Neuronal stem cell (in vitro differentiated cells): ENCODE data around the gene ANTXR1. TPM values are rescaled to one million over a fixed set of nuclear protein-coding genes. Genes with fewer than 3 reads are reported as not detected.

Source experiments
- DNase-seq: peaks from one replicate; pipeline ENCODE4 v3.0.0-alpha.2; 2013; ENCODE audit warnings: low spot score
- H2AFZ ChIP-seq: one replicate; pipeline ENCODE4 v1.6.1; 2013; ENCODE audit warnings: mild to moderate bottlenecking, low read length, inconsistent platforms
- H2AK5ac ChIP-seq: 2 replicates; pipeline ENCODE4 v1.6.1; 2013; ENCODE audit warnings: low read depth, mild to moderate bottlenecking, inconsistent platforms, low read length, moderate library complexity, mixed read lengths
- H2BK120ac ChIP-seq: 2 replicates; pipeline ENCODE4 v1.6.1; 2013; ENCODE audit warnings: low read depth, mild to moderate bottlenecking, inconsistent platforms, low read length, moderate library complexity, mixed read lengths
- H2BK12ac ChIP-seq: one replicate; pipeline ENCODE4 v1.6.1; 2013; ENCODE audit warnings: low read length, inconsistent platforms
- H2BK15ac ChIP-seq: 2 replicates; pipeline ENCODE4 v1.6.1; 2013; ENCODE audit warnings: mild to moderate bottlenecking, low read length, inconsistent platforms, mixed read lengths
- H2BK5ac ChIP-seq: one replicate; pipeline ENCODE4 v1.6.1; 2013; ENCODE audit warnings: inconsistent platforms, mild to moderate bottlenecking, low read length, moderate library complexity
- H3K14ac ChIP-seq: one replicate; pipeline ENCODE4 v1.6.1; 2013; ENCODE audit warnings: low read length, inconsistent platforms
- H3K18ac ChIP-seq: 2 replicates; pipeline ENCODE4 v1.6.1; 2013; ENCODE audit warnings: low read length, inconsistent platforms
- H3K23ac ChIP-seq: 2 replicates; pipeline ENCODE4 v1.6.1; 2013; ENCODE audit warnings: low read depth, mild to moderate bottlenecking, mixed read lengths, low read length, inconsistent platforms; ENCODE audit not compliant: poor library complexity
- H3K27ac ChIP-seq: replicated peaks from 3 replicates; pipeline ENCODE4 v1.5.1; 2013; ENCODE audit warnings: low read length, inconsistent platforms
- H3K27me3 ChIP-seq, 3 experiments: 2 replicates each; pipeline ENCODE4 v1.6.1; 2013; ENCODE audit warnings: low read length in 3 of 3, mild to moderate bottlenecking in 2 of 3, inconsistent platforms in 1 of 3, low read depth in 1 of 3, mixed read lengths in 1 of 3, moderate library complexity in 1 of 3; ENCODE audit not compliant: control insufficient read depth in 3 of 3, insufficient read depth in 3 of 3
- H3K36me3 ChIP-seq, 2 donors: replicated peaks in 1 of 2; 2 replicates each; pipeline ENCODE4 v1.6.1; 2013; ENCODE audit warnings: low read length in 2 of 2; ENCODE audit not compliant: control insufficient read depth in 2 of 2, insufficient read depth in 2 of 2
- H3K4ac ChIP-seq: 2 replicates; pipeline ENCODE4 v1.6.1; 2013; ENCODE audit warnings: inconsistent platforms, mild to moderate bottlenecking, low read length, moderate library complexity
- H3K4me1 ChIP-seq, 2 donors: 1 replicate in 1 of 2; 2 replicates in 1 of 2; pipeline ENCODE4 v1.6.1; 2013; ENCODE audit warnings: low read length in 2 of 2, low read depth in 1 of 2; ENCODE audit not compliant: control insufficient read depth in 2 of 2, insufficient read depth in 1 of 2
- H3K4me2 ChIP-seq: one replicate; pipeline ENCODE4 v1.6.1; 2013; ENCODE audit warnings: mild to moderate bottlenecking, low read length, inconsistent platforms; ENCODE audit not compliant: insufficient read depth, poor library complexity, severe bottlenecking
- H3K4me3 ChIP-seq, 2 donors: 2 replicates each; pipeline ENCODE4 v1.5.1; 2013; ENCODE audit warnings: low read length in 2 of 2, mild to moderate bottlenecking in 2 of 2, inconsistent platforms in 1 of 2, moderate library complexity in 1 of 2
- H3K79me1 ChIP-seq: one replicate; pipeline ENCODE4 v1.6.1; 2013; ENCODE audit warnings: low read depth, mild to moderate bottlenecking, inconsistent platforms, low read length, moderate library complexity
- H3K9ac ChIP-seq: one replicate; pipeline ENCODE4 v1.6.1; 2013; ENCODE audit warnings: mild to moderate bottlenecking, low read depth, low read length, inconsistent platforms; ENCODE audit not compliant: poor library complexity
- H3K9me3 ChIP-seq, 2 donors: replicated peaks in 1 of 2; 2 replicates each; pipeline versions ENCODE3 to v1.6.1; 2013; ENCODE audit warnings: low read length in 2 of 2, mild to moderate bottlenecking in 2 of 2, inconsistent platforms in 1 of 2, low read depth in 1 of 2, mixed read lengths in 1 of 2, moderate library complexity in 1 of 2; ENCODE audit not compliant: control insufficient read depth in 2 of 2, insufficient read depth in 1 of 2
- H4K8ac ChIP-seq: one replicate; pipeline ENCODE4 v1.6.1; 2013; ENCODE audit warnings: low read depth, mild to moderate bottlenecking, inconsistent platforms, low read length, moderate library complexity
- H4K91ac ChIP-seq: one replicate; pipeline ENCODE4 v1.6.1; 2013; ENCODE audit warnings: low read length, low read depth, mild to moderate bottlenecking, inconsistent platforms; ENCODE audit not compliant: poor library complexity
- WGBS, 2 donors: extraction: QIAGEN DNeasy Blood & Tissue Kit; methylation state at CpG; one replicate each; pipeline ENCODE4 v1.1.7; 2013; ENCODE audit warnings: missing lambda C conversion rate in 2 of 2, mixed read lengths in 1 of 2; ENCODE audit not compliant: insufficient read length in 2 of 2, insufficient replicate concordance in 1 of 2; ENCODE audit errors: extremely low coverage in 2 of 2; 5-methylcytosine and 5-hydroxymethylcytosine counted together
- polyA plus RNA-seq, 2 experiments: library from polyadenylated mRNA; stranded (reverse); fragments of 200-250 nt; gene quantifications; one replicate each; pipeline ENCODE4 v1.2.3, GENCODE V29; 2013

The ANTXR1 gene
- polyA plus RNA-seq (2013, experiment 1 of 2), result 11.7 TPM
- 12.2 TPM for polyA plus RNA-seq (2013, experiment 2 of 2)

DNA sequence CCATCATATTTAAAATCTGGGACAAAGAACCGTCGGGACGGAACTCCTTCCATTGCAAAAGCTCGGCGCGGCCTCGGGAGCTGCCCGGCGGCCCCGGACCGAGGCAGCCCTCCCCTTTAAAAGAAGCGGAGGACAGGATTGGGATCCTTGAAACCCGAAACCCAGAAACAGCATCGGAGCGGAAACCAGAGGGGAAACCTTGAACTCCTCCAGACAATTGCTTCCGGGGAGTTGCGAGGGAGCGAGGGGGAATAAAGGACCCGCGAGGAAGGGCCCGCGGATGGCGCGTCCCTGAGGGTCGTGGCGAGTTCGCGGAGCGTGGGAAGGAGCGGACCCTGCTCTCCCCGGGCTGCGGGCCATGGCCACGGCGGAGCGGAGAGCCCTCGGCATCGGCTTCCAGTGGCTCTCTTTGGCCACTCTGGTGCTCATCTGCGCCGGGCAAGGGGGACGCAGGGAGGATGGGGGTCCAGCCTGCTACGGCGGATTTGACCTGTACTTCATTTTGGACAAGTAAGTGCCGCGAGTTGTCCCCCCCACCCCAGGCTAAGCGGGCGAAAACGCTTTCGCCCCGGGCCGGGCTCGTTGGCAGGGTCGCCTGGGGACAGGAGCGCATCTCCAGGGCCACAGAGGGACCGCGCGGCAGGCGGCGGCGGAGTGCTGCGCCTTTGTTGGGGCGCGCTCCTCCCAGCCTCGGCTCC is at the start of gene ANTXR1:
TSS of gene ANTXR1 (plus strand) at position 38 of the 698 bp plus-strand sequence. CDS start at position 359, 321 bp downstream.
- WGBS, 2 donors, result no CpG with 5 or more reads among the region's 63 CpGs
- Histone ChIP-seq H2AK5ac (no peak within 1 kb of the TSS), H3K27ac (no peak within 1 kb of the TSS), H3K4ac (no peak within 1 kb of the TSS), H3K27me3 (peaks cover 0 to 19% (median 6%) of the 10 kb centered on the region in 3 experiments), H3K4me1 (peaks cover 4 to 5% of the 10 kb centered on the region in 2 donors), H2BK12ac (no peak within 1 kb of the TSS), H2BK5ac (no peak within 1 kb of the TSS), H3K9ac (peak within 1 kb of the TSS; percentile 78), H2BK120ac (no peak within 1 kb of the TSS), H3K14ac (peak within 1 kb of the TSS; percentile 64), H3K79me1 (no peaks in the 10 kb centered on the region), H3K18ac (peak within 1 kb of the TSS; percentile 91), H2AFZ (peak within 1 kb of the TSS; percentile 96), H3K23ac (peak within 1 kb of the TSS; percentile 12), H2BK15ac (peak within 1 kb of the TSS; percentile 62), H3K4me2 (peak within 1 kb of the TSS; percentile 81), H3K9me3 (no peaks in the 10 kb centered on the region), H4K91ac (no peak within 1 kb of the TSS), H4K8ac (no peak within 1 kb of the TSS), H3K36me3 (peaks cover 0 to 15% of the 10 kb centered on the region in 2 donors), H3K4me3 (peak within 1 kb of the TSS; percentile 83 to 96)
- peak; percentile 70 for DNase-seq

DNA sequence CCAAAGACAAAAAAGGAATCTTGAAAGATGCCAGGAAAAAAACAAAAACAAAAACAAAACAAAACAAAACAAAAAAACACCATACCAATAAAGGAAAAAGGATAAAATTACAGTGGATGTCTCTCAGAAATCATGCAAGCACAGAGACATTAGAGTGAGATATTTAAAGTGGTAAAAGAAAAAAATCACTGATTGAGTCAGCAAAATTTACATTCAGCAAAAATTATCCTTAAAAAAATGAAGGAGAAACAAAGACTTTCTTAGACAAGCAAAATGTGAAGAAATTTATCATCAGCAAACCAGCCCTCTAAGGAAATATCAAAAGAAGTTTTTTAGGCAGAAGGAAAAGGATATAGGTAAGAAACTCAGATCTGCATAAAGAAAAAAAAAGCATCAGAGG is 48.7 kb upstream of the ANTXR1 start:
- Histone ChIP-seq H4K91ac (no peak overlapping the region), H3K27me3 (peaks cover 0 to 4% (median 0%) of the 10 kb centered on the region in 3 experiments), H3K4me2 (no peak overlapping the region), H3K4me1 (no peaks in the 10 kb centered on the region), H3K14ac (no peak overlapping the region), H3K18ac (no peak overlapping the region), H4K8ac (no peak overlapping the region), H2BK12ac (no peak overlapping the region), H3K4me3 (no peak overlapping the region), H3K27ac (no peak overlapping the region), H3K79me1 (no peaks in the 10 kb centered on the region), H3K23ac (no peak overlapping the region), H2AFZ (no peak overlapping the region), H3K36me3 (no peaks in the 10 kb centered on the region), H2BK120ac (no peak overlapping the region), H2BK5ac (no peak overlapping the region), H3K4ac (no peak overlapping the region), H3K9ac (no peak overlapping the region), H2AK5ac (no peak overlapping the region), H2BK15ac (no peak overlapping the region), H3K9me3 (no peaks in the 10 kb centered on the region)
- DNase-seq, result no peak

GRCh38 chr2:68968221-68968620 is 44.8 kb upstream of the ANTXR1 start:
- Histone ChIP-seq H3K4me2 (no peak overlapping the region), H2AFZ (no peak overlapping the region), H3K4me1 (no peaks in the 10 kb centered on the region), H2AK5ac (no peak overlapping the region), H4K91ac (no peak overlapping the region), H2BK120ac (no peak overlapping the region), H3K14ac (no peak overlapping the region), H3K4ac (no peak overlapping the region), H3K18ac (no peak overlapping the region), H2BK15ac (no peak overlapping the region), H2BK5ac (no peak overlapping the region), H3K9me3 (no peaks in the 10 kb centered on the region), H3K79me1 (no peaks in the 10 kb centered on the region), H3K23ac (no peak overlapping the region), H3K4me3 (no peak overlapping the region), H3K9ac (no peak overlapping the region), H4K8ac (no peak overlapping the region), H3K36me3 (no peaks in the 10 kb centered on the region), H2BK12ac (no peak overlapping the region), H3K27ac (no peak overlapping the region), H3K27me3 (peaks cover 0 to 4% (median 0%) of the 10 kb centered on the region in 3 experiments)
- WGBS, 2 donors, result no CpG with 5 or more reads among the region's 1 CpG
- no peak for DNase-seq

DNA sequence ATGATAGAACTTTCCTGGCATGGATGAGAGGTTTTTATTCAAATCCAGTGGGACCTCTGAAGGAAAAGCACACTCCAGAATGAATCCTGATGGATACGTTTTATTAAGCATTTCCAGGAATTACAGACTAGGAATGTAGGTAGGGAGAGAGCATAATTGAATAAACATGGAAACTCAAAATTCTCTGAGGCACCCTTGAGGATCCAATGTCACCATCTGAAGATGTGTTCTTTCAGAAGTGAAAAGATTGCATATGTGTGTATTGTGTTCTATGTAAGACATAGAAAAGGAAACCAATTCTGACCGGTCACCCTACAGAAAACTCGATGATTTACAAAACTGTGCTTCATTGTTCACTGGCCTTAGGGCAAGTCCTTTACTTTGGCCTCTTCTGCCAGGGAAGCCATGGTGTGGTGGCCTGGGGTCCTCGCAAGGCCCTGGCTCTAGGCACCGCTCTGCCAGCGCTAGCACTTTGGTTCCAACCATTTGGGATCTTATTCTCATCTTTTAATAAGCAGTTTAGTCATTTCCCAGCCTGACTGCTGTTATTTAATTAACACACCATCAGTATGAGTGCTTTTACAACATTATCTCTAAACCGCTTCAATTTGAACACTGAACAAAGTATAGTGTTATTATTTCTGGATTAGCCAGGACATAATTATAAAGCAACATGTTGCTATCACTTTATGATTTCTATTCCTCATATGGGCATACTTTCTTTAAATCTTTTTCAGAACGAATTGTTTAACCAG is 43.1 kb upstream of the ANTXR1 start:
- H3K9me3 ChIP-seq, result no peaks in the 10 kb centered on the region
- H3K27me3 ChIP-seq, result peaks cover 0 to 7% (median 0%) of the 10 kb centered on the region in 3 experiments
- H4K8ac ChIP-seq, result no peak overlapping the region
- no peak overlapping the region for H2BK15ac ChIP-seq
- no peak overlapping the region for H2BK5ac ChIP-seq
- no peak overlapping the region for H2BK12ac ChIP-seq
- DNase-seq, result no peak
- H2AFZ ChIP-seq, result no peak overlapping the region
- no peak overlapping the region for H4K91ac ChIP-seq
- no CpG with 5 or more reads among the region's 8 CpGs for WGBS, 2 donors
- no peak overlapping the region for H3K9ac ChIP-seq
- no peak overlapping the region for H3K23ac ChIP-seq
- H3K4me3 ChIP-seq, result no peak overlapping the region
- H3K4ac ChIP-seq, result no peak overlapping the region
- no peak overlapping the region for H2BK120ac ChIP-seq
- no peak overlapping the region for H2AK5ac ChIP-seq
- H3K4me2 ChIP-seq, result no peak overlapping the region
- H3K18ac ChIP-seq, result no peak overlapping the region
- no peak overlapping the region for H3K14ac ChIP-seq
- H3K4me1 ChIP-seq, result no peaks in the 10 kb centered on the region
- H3K27ac ChIP-seq, result no peak overlapping the region
- H3K79me1 ChIP-seq, result no peaks in the 10 kb centered on the region
- H3K36me3 ChIP-seq, result no peaks in the 10 kb centered on the region
